Activated T-cell treated with anti-CD3 and anti-CD28 coated beads, Interleukin-2, amount 50 U/mL, for 72 hours (primary cell): ENCODE data around the gene FKTN. TPM values are rescaled to one million over a fixed set of nuclear protein-coding genes. Genes with fewer than 3 reads are reported as not detected.

Experiments used
- ATAC-seq, 2 donors: fragments of 150-1000 bp; cut with Tn5 transposase; replicated peaks in 1 of 2; 2 replicates each; pipeline ENCODE4 v1.10.0; 2021; ENCODE audit warnings: moderate library complexity in 2 of 2, mild to moderate bottlenecking in 1 of 2
- DNase-seq, 2 donors: peaks; one replicate each; pipeline ENCODE4 v3.0.0; 2021 to 2022; ENCODE audit warnings: mixed read lengths in 1 of 2
- H3K27ac Mint-ChIP-seq: one replicate; pipeline ENCODE4 v1.8.0; 2022; ENCODE audit warnings: mild to moderate bottlenecking, moderate library complexity, mixed read lengths
- H3K27me3 Mint-ChIP-seq: one replicate; pipeline ENCODE4 v1.8.0; 2022; ENCODE audit warnings: low read depth, mixed read lengths
- H3K36me3 Mint-ChIP-seq, 2 donors: one replicate each; pipeline ENCODE4 v1.8.0; 2022; ENCODE audit warnings: mixed read lengths in 2 of 2, mild to moderate bottlenecking in 1 of 2; ENCODE audit not compliant: insufficient read depth in 2 of 2
- H3K4me1 Mint-ChIP-seq: one replicate; pipeline ENCODE4 v1.8.0; 2022; ENCODE audit warnings: low read depth, mixed read lengths
- H3K4me3 Mint-ChIP-seq, 2 donors: one replicate each; pipeline ENCODE4 v1.8.0; 2022; ENCODE audit warnings: mild to moderate bottlenecking in 2 of 2, mixed read lengths in 2 of 2, moderate library complexity in 2 of 2
- H3K9me3 Mint-ChIP-seq, 2 donors: one replicate each; pipeline ENCODE4 v1.8.0; 2022; ENCODE audit warnings: mixed read lengths in 2 of 2
- total RNA-seq, 2 donors: library from RNA; stranded (reverse); gene quantifications; one replicate each; pipeline ENCODE4 v1.2.3, GENCODE V29; 2022

FKTN gene
- total RNA-seq, 2 donors from 2014 or later = 18.1 to 24.0 TPM

- ATAC-seq (no peak), DNase-seq (no peak)
- H3K27me3 Mint-ChIP-seq = peaks cover 7% of the 10 kb centered on the region
- no peak overlapping the region for H3K27ac Mint-ChIP-seq
- H3K9me3 Mint-ChIP-seq = no peaks in the 10 kb centered on the region
- no peaks in the 10 kb centered on the region for H3K36me3 Mint-ChIP-seq
- H3K4me1 Mint-ChIP-seq = peaks cover 5% of the 10 kb centered on the region
- no peak overlapping the region for H3K4me3 Mint-ChIP-seq
Observed at GRCh38 chr9:105672711-105673234, 114.8 kb downstream of the FKTN start.

GRCh38 chr9:105673850-105674387 lies 116.0 kb downstream of the FKTN start:
- peaks cover 7% of the 10 kb centered on the region for H3K27me3 Mint-ChIP-seq
- no peak overlapping the region for H3K4me3 Mint-ChIP-seq
- H3K27ac Mint-ChIP-seq = no peak overlapping the region
- no peaks in the 10 kb centered on the region for H3K36me3 Mint-ChIP-seq
- ATAC-seq = no peak
- peaks cover 5% of the 10 kb centered on the region for H3K4me1 Mint-ChIP-seq
- DNase-seq = no peak
- H3K9me3 Mint-ChIP-seq = no peaks in the 10 kb centered on the region

GRCh38 chr9:105676351-105676923 lies 118.5 kb downstream of the FKTN start:
- Mint-ChIP-seq H3K36me3 (no peaks in the 10 kb centered on the region), H3K4me3 (no peak overlapping the region), H3K9me3 (no peaks in the 10 kb centered on the region), H3K27ac (no peak overlapping the region), H3K27me3 (peaks cover 7% of the 10 kb centered on the region), H3K4me1 (peaks cover 5% of the 10 kb centered on the region)
- no peak for DNase-seq
- no peak for ATAC-seq

- ATAC-seq (no peak), DNase-seq (no peak)
- Mint-ChIP-seq H3K27ac (no peak overlapping the region), H3K4me1 (no peaks in the 10 kb centered on the region), H3K36me3 (no peaks in the 10 kb centered on the region), H3K9me3 (no peaks in the 10 kb centered on the region), H3K27me3 (no peaks in the 10 kb centered on the region), H3K4me3 (no peak overlapping the region)
Observed at GRCh38 chr9:105678163-105678562, 120.2 kb downstream of the FKTN start.

- no peak overlapping the region for H3K4me3 Mint-ChIP-seq
- ATAC-seq (no peak), DNase-seq (no peak)
- no peaks in the 10 kb centered on the region for H3K36me3 Mint-ChIP-seq
- H3K27me3 Mint-ChIP-seq = no peaks in the 10 kb centered on the region
- no peak overlapping the region for H3K27ac Mint-ChIP-seq
- no peaks in the 10 kb centered on the region for H3K4me1 Mint-ChIP-seq
- H3K9me3 Mint-ChIP-seq = no peaks in the 10 kb centered on the region
Observed at GRCh38 chr9:105678781-105679180, 120.8 kb downstream of the FKTN start.

- H3K36me3 Mint-ChIP-seq = no peaks in the 10 kb centered on the region
- no peaks in the 10 kb centered on the region for H3K27me3 Mint-ChIP-seq
- H3K4me1 Mint-ChIP-seq = no peaks in the 10 kb centered on the region
- no peaks in the 10 kb centered on the region for H3K9me3 Mint-ChIP-seq
- DNase-seq (no peak), ATAC-seq (no peak)
- H3K27ac Mint-ChIP-seq = no peak overlapping the region
- no peak overlapping the region for H3K4me3 Mint-ChIP-seq
Observed at GRCh38 chr9:105679257-105680022, 121.5 kb downstream of the FKTN start.

GRCh38 chr9:105681313-105681712 lies 123.4 kb downstream of the FKTN start:
- Mint-ChIP-seq H3K9me3 (no peaks in the 10 kb centered on the region), H3K4me3 (no peak overlapping the region), H3K4me1 (no peaks in the 10 kb centered on the region), H3K27me3 (no peaks in the 10 kb centered on the region), H3K36me3 (no peaks in the 10 kb centered on the region), H3K27ac (no peak overlapping the region)
- no peak for ATAC-seq
- no peak for DNase-seq

- DNase-seq = no peak
- no peak overlapping the region for H3K4me3 Mint-ChIP-seq
- ATAC-seq = no peak
- H3K27me3 Mint-ChIP-seq = no peaks in the 10 kb centered on the region
- no peaks in the 10 kb centered on the region for H3K9me3 Mint-ChIP-seq
- no peaks in the 10 kb centered on the region for H3K36me3 Mint-ChIP-seq
- no peak overlapping the region for H3K27ac Mint-ChIP-seq
- no peaks in the 10 kb centered on the region for H3K4me1 Mint-ChIP-seq
Observed at GRCh38 chr9:105681724-105682123, 123.8 kb downstream of the FKTN start.

GRCh38 chr9:105683688-105684275 lies 125.9 kb downstream of the FKTN start:
- H3K27ac Mint-ChIP-seq = no peak overlapping the region
- no peak overlapping the region for H3K4me3 Mint-ChIP-seq
- ATAC-seq = no peak
- H3K27me3 Mint-ChIP-seq = no peaks in the 10 kb centered on the region
- no peaks in the 10 kb centered on the region for H3K36me3 Mint-ChIP-seq
- DNase-seq = no peak
- H3K4me1 Mint-ChIP-seq = no peaks in the 10 kb centered on the region
- H3K9me3 Mint-ChIP-seq = no peaks in the 10 kb centered on the region

GRCh38 chr9:105686936-105687335 lies 129.0 kb downstream of the FKTN start:
- H3K27ac Mint-ChIP-seq = no peak overlapping the region
- H3K4me1 Mint-ChIP-seq = no peaks in the 10 kb centered on the region

More at GRCh38 chr9:105686936-105687335, 129.0 kb downstream of the FKTN start:
- no peak for ATAC-seq
- Mint-ChIP-seq H3K9me3 (no peaks in the 10 kb centered on the region), H3K36me3 (no peaks in the 10 kb centered on the region), H3K4me3 (no peak overlapping the region), H3K27me3 (peaks cover 9% of the 10 kb centered on the region)
- DNase-seq = no peak

Other genes with a start within 250 kb of the FKTN start
- 1 to 10 TPM; 2.2 to 3.0 TPM for gene FSD1L, start 110.1 kb upstream of the FKTN start, total RNA-seq
- not detected for gene TAL2, start 104.3 kb downstream of the FKTN start, total RNA-seq
- 10 to 100 TPM; 13.6 to 17.9 TPM for gene TMEM38B, start 136.4 kb downstream of the FKTN start, total RNA-seq